Adrenal gland (tissue), 12 donors: ENCODE results near the gene SLC25A17. TPM values are rescaled to one million over a fixed set of nuclear protein-coding genes. Genes with fewer than 3 reads are reported as not detected.
"Not testable (repeated sequence)": the region's sequence is repeated elsewhere in the genome, so short reads cannot be mapped to it uniquely, and the experiment has no call there.

Experiments used
- DNase-seq, 7 donors: peaks; one replicate each; pipeline ENCODE4 v3.0.0-alpha.2; 2019 to 2020
- H3K27ac ChIP-seq, 5 donors: fragments of 200-600 bp; sonication (generic) in 4 of 5; 1 replicate in 3 of 5; 2 replicates in 2 of 5; pipeline versions ENCODE4 v1.5.1 to v1.8.0; 2016 to 2020; ENCODE audit warnings: mild to moderate bottlenecking in 1 of 5
- H3K27me3 ChIP-seq: fragments of 200-600 bp; 2 replicates; pipeline ENCODE4 v1.8.0; 2021
- H3K36me3 ChIP-seq, 2 donors: fragments of 200-600 bp; replicated peaks in 1 of 2; 1 replicate in 1 of 2; 2 replicates in 1 of 2; pipeline versions ENCODE4 v1.5.1 to v1.8.0; 2018 to 2022
- H3K4me1 ChIP-seq, 2 donors: fragments of 200-600 bp; replicated peaks in 1 of 2; 1 replicate in 1 of 2; 2 replicates in 1 of 2; pipeline versions ENCODE4 v1.5.1 to v1.8.0; 2018 to 2021
- H3K4me3 ChIP-seq, 4 donors: fragments of 200-600 bp; sonication (generic) in 3 of 4; one replicate each; pipeline ENCODE4 v1.5.1; 2016 to 2018
- H3K9me3 ChIP-seq, 3 donors: fragments of 200-600 bp; sonication (generic) in 1 of 3; replicated peaks in 1 of 3; 1 replicate in 2 of 3; 2 replicates in 1 of 3; pipeline versions ENCODE4 v1.5.1 to v1.8.0; 2016 to 2021
- CTCF ChIP-seq, 6 experiments: fragments of 450-650 bp in 4 of 6; fragments of 200-600 bp in 2 of 6; sonication (generic) in 1 of 6; IDR thresholded peaks; 1 replicate in 5 of 6; 2 replicates in 1 of 6; pipeline versions ENCODE4 v1.5.1 to v1.8.0; 2016 to 2021; ENCODE audit warnings: antibody characterized with exemption in 6 of 6, mild to moderate bottlenecking in 2 of 6, moderate library complexity in 1 of 6
- POLR2A ChIP-seq, 2 donors: fragments of 450-650 bp; IDR thresholded peaks; one replicate each; pipeline ENCODE4 v1.6.1; 2017; ENCODE audit warnings: antibody characterized with exemption in 2 of 2, mild to moderate bottlenecking in 2 of 2, moderate library complexity in 1 of 2
- WGBS, 4 donors: extraction: QIAGEN DNeasy Blood & Tissue Kit in 2 of 4; methylation state at CpG; one replicate each; pipeline versions ENCODE4 v1.1.5 to v1.1.7; 2013 to 2017; 5-methylcytosine and 5-hydroxymethylcytosine counted together
- intact Hi-C, 2 donors: fragments of 100-400 bp; cut with DNase I; formaldehyde crosslinking; loops; one replicate each; pipeline versions ENCODE4 v1.14.1 to v1.15.0; 2022 to 2023
- polyA plus RNA-seq, 3 donors: library from polyadenylated mRNA; stranded (reverse); fragments of 200-250 nt in 2 of 3; fragments of 350-450 nt in 1 of 3; fragmentation: Illumina TruSeq in 1 of 3; extraction: RNeasy Lipid Tissue Mini Kit (QIAGEN cat#74804) in 1 of 3; gene quantifications; one replicate each; pipeline ENCODE4 v1.2.3, GENCODE V29; 2013 to 2014
- total RNA-seq, 9 donors: library from RNA; depleted of rRNA in 4 of 9; stranded (reverse); fragments of >200 nt in 4 of 9; fragments of 120-200 nt in 1 of 9; fragmentation: NEBNext Ultra II Directional in 1 of 9; extraction: Animal tissue kit (Norgen Biotek cat#: 25700) in 1 of 9; gene quantifications; one replicate each; pipeline versions ENCODE4 v1.1.0 to v1.2.4, GENCODE V29; 2013 to 2023
- donor health status: healthy with polysubstance abuse.
- donor health status: Bipolar disorder and iron deficiency.
- donor health status: DM: yes; HTN: yes; CAD: no.
- donor health status: DM: no; HTN: no; CAD: no.
- donor health status: DM: no; HTN: no; CAD: no.
- donor health status: DM: yes; HTN: yes; CAD: no.

SLC25A17 gene
- total and polyA plus RNA-seq, 12 donors = 13.2 to 40.8 (median 22.0) TPM

GRCh38 chr22:40826984-40827741 lies 8.0 kb upstream of the SLC25A17 start:
- no peaks in the 10 kb centered on the region for H3K9me3 ChIP-seq
- H3K27me3 ChIP-seq = no peaks in the 10 kb centered on the region
- peaks cover 0 to 74% of the 10 kb centered on the region in 2 donors for H3K36me3 ChIP-seq
- intact Hi-C loops = no loop called here
- no peak overlapping the region for H3K4me3 ChIP-seq
- WGBS, 4 donors = 67 to 77% (median 72%) methylated on average over 7 of the region's 7 CpGs
- peak in 5 of 7 donors; percentile 29 to 72 (median 60) for DNase-seq
- H3K4me1 ChIP-seq = peaks cover 0 to 11% of the 10 kb centered on the region in 2 donors
- peak overlapping the region in 2 of 5 donors; percentile 11 to 37 for H3K27ac ChIP-seq
- no peak for TF ChIP-seq POLR2A (IDR thresholded peaks at IDR 0.05)
- no peak for TF ChIP-seq CTCF (IDR thresholded peaks at IDR 0.05)

GRCh38 chr22:40826292-40826691 lies 7.1 kb upstream of the SLC25A17 start:
- 38 to 79% (median 45%) methylated on average over 1 to 2 of the region's 2 CpGs for whole genome bisulfite sequencing, 4 donors
- H3K4me3 ChIP-seq, DNase-seq, H3K9me3 ChIP-seq, intact Hi-C loops, H3K27ac ChIP-seq, H3K27me3 ChIP-seq: not testable (repeated sequence)
- Histone ChIP-seq H3K4me1 (peaks cover 0 to 11% of the 10 kb centered on the region in 2 donors), H3K36me3 (peaks cover 0 to 65% of the 10 kb centered on the region in 2 donors)

- 69 to 96% (median 81%) methylated on average over 1 of the region's 1 CpG for WGBS, 4 donors
- Histone ChIP-seq H3K27ac (no peak overlapping the region), H3K36me3 (peaks cover 0 to 36% of the 10 kb centered on the region in 2 donors), H3K4me1 (peaks cover 2 to 19% of the 10 kb centered on the region in 2 donors), H3K4me3 (no peak overlapping the region), H3K27me3 (no peaks in the 10 kb centered on the region), H3K9me3 (no peaks in the 10 kb centered on the region)
- DNase-seq = no peak
- intact Hi-C loops = no loop called here
- TF ChIP-seq POLR2A (IDR thresholded peaks at IDR 0.05) (no peak), CTCF (IDR thresholded peaks at IDR 0.05) (no peak)
Measured at GRCh38 chr22:40823426-40823825, 4.3 kb upstream of the SLC25A17 start.

GRCh38 chr22:40819599-40820140 lies 524 bp upstream of the SLC25A17 start:
- Histone ChIP-seq H3K36me3 (peaks cover 0 to 8% of the 10 kb centered on the region in 2 donors), H3K4me1 (peaks cover 12 to 26% of the 10 kb centered on the region in 2 donors), H3K27me3 (no peaks in the 10 kb centered on the region), H3K9me3 (no peaks in the 10 kb centered on the region), H3K27ac (peak overlapping the region; percentile 1 to 88 (median 64)), H3K4me3 (peak overlapping the region in 2 of 4 donors; percentile 90 to 98)
- no peak for TF ChIP-seq POLR2A (IDR thresholded peaks at IDR 0.05)
- TF ChIP-seq CTCF (IDR thresholded peaks at IDR 0.05) = peak in 1 of 6 experiments; percentile 5
- DNase-seq = no peak
- intact Hi-C loops = loop anchor here in 1 of 2 donors (10.0 kb wide), 1 partner anchor 75 kb away; no protein-coding TSS in a partner anchor
- WGBS, 4 donors = 2 to 9% (median 8%) methylated on average over 4 of the region's 4 CpGs
